ENCODE results near the gene POLR1E. TPM values are rescaled to one million over a fixed set of nuclear protein-coding genes. Genes with fewer than 3 reads are reported as not detected.

POLR1E gene
- total and polyA plus RNA-seq, 2 donors (not counting 3 experiments of a cell fraction or from before 2014, with no cell fraction given): 9.0 to 21.2 TPM

DNA sequence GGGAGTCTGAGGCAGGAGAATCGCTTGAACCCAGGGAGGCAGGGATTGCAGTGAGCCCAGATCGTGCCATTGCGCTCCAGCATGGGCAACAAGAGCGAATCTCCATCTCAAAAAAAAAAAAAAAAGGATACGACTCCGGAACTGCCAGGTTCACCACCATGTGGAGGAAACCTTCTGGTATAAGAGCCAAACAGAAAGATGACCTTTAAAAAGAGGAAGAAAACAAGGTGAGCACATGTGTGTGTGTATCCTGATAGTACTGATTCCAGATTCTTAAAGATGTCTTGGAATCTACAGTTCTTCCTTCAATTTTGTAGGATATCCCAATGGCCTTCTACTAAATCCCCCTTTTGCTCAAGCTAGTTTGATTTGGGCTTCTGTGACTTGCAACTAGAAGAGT is 56.7 kb downstream of the POLR1E start:
- ChIA-PET CTCF (no interaction called here), POLR2A (no interaction called here)
- Histone ChIP-seq H3K4me2 (ENCODE audit: insufficient read depth, low read length) (no peak overlapping the region), H3K4me1 (ENCODE audit: control insufficient read depth, extremely low read depth, insufficient read depth, low read length) (no peaks in the 10 kb centered on the region), H3K27me3 (ENCODE audit: control insufficient read depth in 2 of 2, insufficient read depth in 2 of 2, low read length in 2 of 2) (no peaks in the 10 kb centered on the region), H3K36me3 (ENCODE audit: control insufficient read depth in 2 of 2, extremely low read depth in 1 of 2, insufficient read depth in 2 of 2, low read length in 2 of 2) (peaks cover 2 to 17% of the 10 kb centered on the region in 2 experiments), H3K27ac (ENCODE audit: insufficient read depth, low read depth, low read length) (no peak overlapping the region), H3K9ac (replicated peaks; ENCODE audit: extremely low read depth, insufficient read depth, low read length) (no peak overlapping the region), H3K79me2 (ENCODE audit: control insufficient read depth, insufficient read depth, low read length) (no peaks in the 10 kb centered on the region), H3K9me1 (replicated peaks; ENCODE audit: control insufficient read depth, extremely low read depth, insufficient read depth, low read length) (no peaks in the 10 kb centered on the region), H3K9me3 (replicated peaks; ENCODE audit: control insufficient read depth, insufficient read depth, low read length) (no peaks in the 10 kb centered on the region), H3K4me3 (replicated peaks in 1 of 3; ENCODE audit: insufficient read depth in 1 of 3, low read depth in 1 of 3, low read length in 3 of 3) (no peak overlapping the region), H4K20me1 (replicated peaks; ENCODE audit: control insufficient read depth, extremely low read depth, insufficient read depth, low read length) (no peaks in the 10 kb centered on the region), H2AFZ (ENCODE audit: low read depth, low read length) (no peak overlapping the region)
- no TSS peak for BruUV-seq (replicated peaks)
- no peak for DNase-seq (ENCODE audit: low read depth, low spot score)
- intact Hi-C loops (cut with micrococcal nuclease) (no loop called here), dilution Hi-C loops (cut with MboI; ENCODE audit: extremely low pct_ligation_motif_present, low sequenced_read_pairs) (no loop called here)
- FAIRE-seq: no peak
- TF ChIP-seq, protein P1, sequence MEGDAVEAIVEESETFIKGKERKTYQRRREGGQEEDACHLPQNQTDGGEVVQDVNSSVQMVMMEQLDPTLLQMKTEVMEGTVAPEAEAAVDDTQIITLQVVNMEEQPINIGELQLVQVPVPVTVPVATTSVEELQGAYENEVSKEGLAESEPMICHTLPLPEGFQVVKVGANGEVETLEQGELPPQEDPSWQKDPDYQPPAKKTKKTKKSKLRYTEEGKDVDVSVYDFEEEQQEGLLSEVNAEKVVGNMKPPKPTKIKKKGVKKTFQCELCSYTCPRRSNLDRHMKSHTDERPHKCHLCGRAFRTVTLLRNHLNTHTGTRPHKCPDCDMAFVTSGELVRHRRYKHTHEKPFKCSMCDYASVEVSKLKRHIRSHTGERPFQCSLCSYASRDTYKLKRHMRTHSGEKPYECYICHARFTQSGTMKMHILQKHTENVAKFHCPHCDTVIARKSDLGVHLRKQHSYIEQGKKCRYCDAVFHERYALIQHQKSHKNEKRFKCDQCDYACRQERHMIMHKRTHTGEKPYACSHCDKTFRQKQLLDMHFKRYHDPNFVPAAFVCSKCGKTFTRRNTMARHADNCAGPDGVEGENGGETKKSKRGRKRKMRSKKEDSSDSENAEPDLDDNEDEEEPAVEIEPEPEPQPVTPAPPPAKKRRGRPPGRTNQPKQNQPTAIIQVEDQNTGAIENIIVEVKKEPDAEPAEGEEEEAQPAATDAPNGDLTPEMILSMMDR (IDR thresholded peaks at IDR 0.05; ENCODE audit: extremely low read depth in 1 of 2, insufficient read depth in 1 of 2, low read depth in 1 of 2, low read length in 2 of 2): no peak
- TF ChIP-seq POLR2A (IDR thresholded peaks at IDR 0.05; ENCODE audit: low read depth, low read length) (no peak), FOS (IDR thresholded peaks at IDR 0.05; ENCODE audit: borderline replicate concordance, insufficient read depth, low read length) (no peak)

- H3K36me3 ChIP-seq (ENCODE audit: control insufficient read depth in 2 of 2, extremely low read depth in 1 of 2, insufficient read depth in 2 of 2, low read length in 2 of 2): peaks cover 2 to 16% of the 10 kb centered on the region in 2 experiments
- dilution Hi-C loops (cut with MboI; ENCODE audit: extremely low pct_ligation_motif_present, low sequenced_read_pairs): no loop called here
- intact Hi-C loops (cut with micrococcal nuclease): no loop called here
- H3K27ac ChIP-seq (ENCODE audit: insufficient read depth, low read depth, low read length): no peak overlapping the region
- no peaks in the 10 kb centered on the region for H3K9me3 ChIP-seq (replicated peaks; ENCODE audit: control insufficient read depth, insufficient read depth, low read length)
- DNase-seq (ENCODE audit: low read depth, low spot score): no peak
- H3K27me3 ChIP-seq (ENCODE audit: control insufficient read depth in 2 of 2, insufficient read depth in 2 of 2, low read length in 2 of 2): no peaks in the 10 kb centered on the region
- ChIA-PET CTCF (no interaction called here), POLR2A (no interaction called here)
- no peak overlapping the region for H3K9ac ChIP-seq (replicated peaks; ENCODE audit: extremely low read depth, insufficient read depth, low read length)
- no peak for FAIRE-seq
- no peaks in the 10 kb centered on the region for H3K79me2 ChIP-seq (ENCODE audit: control insufficient read depth, insufficient read depth, low read length)
- no peaks in the 10 kb centered on the region for H3K4me1 ChIP-seq (ENCODE audit: control insufficient read depth, extremely low read depth, insufficient read depth, low read length)
- no peak for TF ChIP-seq POLR2A (IDR thresholded peaks at IDR 0.05; ENCODE audit: low read depth, low read length)
- H3K4me2 ChIP-seq (ENCODE audit: insufficient read depth, low read length): no peak overlapping the region
- H4K20me1 ChIP-seq (replicated peaks; ENCODE audit: control insufficient read depth, extremely low read depth, insufficient read depth, low read length): no peaks in the 10 kb centered on the region
- H3K9me1 ChIP-seq (replicated peaks; ENCODE audit: control insufficient read depth, extremely low read depth, insufficient read depth, low read length): no peaks in the 10 kb centered on the region
- no peak overlapping the region for H3K4me3 ChIP-seq (replicated peaks in 1 of 3; ENCODE audit: insufficient read depth in 1 of 3, low read depth in 1 of 3, low read length in 3 of 3)
- no peak overlapping the region for H2AFZ ChIP-seq (ENCODE audit: low read depth, low read length)
- BruUV-seq (replicated peaks): no TSS peak
Measured at GRCh38 chr9:37542895-37543294, 57.1 kb downstream of the POLR1E start.
